SIG-M5 (cell line): ENCODE measurements around the gene CDC37L1.

Experiments used
- DNase-seq: peaks from one replicate; lab custom pipeline; 2025; lab: John Stamatoyannopoulos, UW

CDC37L1 gene

GRCh38 chr9:4755026-4755609 is 75.7 kb downstream of the CDC37L1 start:
- no peak for DNase-seq

GRCh38 chr9:4756420-4756819 is 77.1 kb downstream of the CDC37L1 start:
- DNase-seq, result no peak
